Measurements from ENCODE around the gene ARHGEF33. TPM values are rescaled to one million over a fixed set of nuclear protein-coding genes. Genes with fewer than 3 reads are reported as not detected.

ARHGEF33 gene
- total and polyA plus RNA-seq, 2 of the 8 experiments (the other 6 are each of a cell fraction or from before 2014, with no cell fraction given): 0.09 to 0.95 TPM

- Histone ChIP-seq H2BK15ac (ENCODE audit: low read length) (no peak overlapping the region), H2BK120ac (replicated peaks; ENCODE audit: low read depth, low read length) (no peak overlapping the region), H4K20me1 (replicated peaks in 1 of 2; ENCODE audit: control insufficient read depth in 1 of 2, insufficient read depth in 2 of 2, low read length in 2 of 2) (no peaks in the 10 kb centered on the region), H3K23ac (ENCODE audit: insufficient read length) (no peak overlapping the region), H3K14ac (ENCODE audit: insufficient read length) (no peak overlapping the region), H3K4me3 (ENCODE audit: extremely low read depth in 1 of 4, insufficient read depth in 2 of 4, low read depth in 3 of 4, low read length in 4 of 4) (no peak overlapping the region), H3K9me3 (ENCODE audit: insufficient read depth in 2 of 2, low read depth in 1 of 2, low read length in 1 of 2) (no peaks in the 10 kb centered on the region), H3K18ac (ENCODE audit: extremely low read depth, low read length) (no peak overlapping the region), H2AFZ (ENCODE audit: low read length) (no peak overlapping the region), H3K36me3 (ENCODE audit: control insufficient read depth in 2 of 4, insufficient read depth in 4 of 4, low read length in 3 of 4) (no peaks in the 10 kb centered on the region), H4K91ac (replicated peaks; ENCODE audit: insufficient read length, low read length) (no peak overlapping the region), H4K8ac (ENCODE audit: extremely low read depth, insufficient read depth, low read length) (no peak overlapping the region), H2BK12ac (ENCODE audit: low read depth, low read length) (no peak overlapping the region), H3K9ac (replicated peaks in 1 of 4; ENCODE audit: extremely low read depth in 1 of 4, low read depth in 3 of 4, low read length in 3 of 4) (no peak overlapping the region), H3K4me1 (replicated peaks in 1 of 4; ENCODE audit: control insufficient read depth in 3 of 4, insufficient read depth in 4 of 4, low read length in 3 of 4) (no peaks in the 10 kb centered on the region), H3K4ac (replicated peaks; ENCODE audit: insufficient read length, low read depth, low read length) (no peak overlapping the region), H3K79me2 (ENCODE audit: control insufficient read depth in 1 of 2, insufficient read depth in 2 of 2, low read length in 2 of 2) (no peaks in the 10 kb centered on the region), H3K79me1 (ENCODE audit: low read depth, low read length) (no peaks in the 10 kb centered on the region), H2BK20ac (ENCODE audit: low read length) (no peak overlapping the region), H3K27me3 (replicated peaks in 1 of 4; ENCODE audit: control insufficient read depth in 3 of 4, extremely low read depth in 1 of 4, insufficient read depth in 3 of 4, low read length in 3 of 4) (no peaks in the 10 kb centered on the region), H3K23me2 (ENCODE audit: low read depth, low read length) (no peaks in the 10 kb centered on the region; the same call in 1 of the 2 replicates), H3K27ac (ENCODE audit: low read depth, low read length) (no peak overlapping the region), H4K5ac (ENCODE audit: insufficient read length, low read depth, low read length) (no peak overlapping the region), H3K56ac (replicated peaks; ENCODE audit: insufficient read length, low read depth, low read length) (no peak overlapping the region), H3K4me2 (ENCODE audit: insufficient read depth in 1 of 2, low read depth in 2 of 2, low read length in 2 of 2) (no peak overlapping the region), H2AK5ac (ENCODE audit: low read depth, low read length) (no peak overlapping the region), H2BK5ac (ENCODE audit: low read depth, low read length) (no peak overlapping the region)
- ChIA-PET CTCF (ENCODE audit: partially characterized antibody) (no interaction called here), POLR2A (ENCODE audit: partially characterized antibody) (no interaction called here)
- DNase-seq (ENCODE audit: low read depth in 1 of 2, low spot score in 2 of 2): no peak
- no peak for FAIRE-seq
- no peak for TF ChIP-seq JUN (IDR thresholded peaks at IDR 0.05; ENCODE audit: low read depth, low read length)
- no peak for TF ChIP-seq CTBP2 (IDR thresholded peaks at IDR 0.05; ENCODE audit: borderline replicate concordance, insufficient read depth, insufficient read length, low read length)
- no peak for TF ChIP-seq ATF2 (IDR thresholded peaks at IDR 0.05; ENCODE audit: low read length)
- no peak for TF ChIP-seq SP2 (IDR thresholded peaks at IDR 0.05; ENCODE audit: low read length)
- no peak for TF ChIP-seq CBX8 (IDR thresholded peaks at IDR 0.05; ENCODE audit: borderline replicate concordance, low read depth, low read length)
- no peak for TF ChIP-seq YY1 (IDR thresholded peaks at IDR 0.05; ENCODE audit: low read depth, low read length)
- TF ChIP-seq SAP30 (IDR thresholded peaks at IDR 0.05; ENCODE audit: insufficient read depth, insufficient replicate concordance, low read length): no peak
- no peak for TF ChIP-seq SIX5 (IDR thresholded peaks at IDR 0.05; ENCODE audit: low read depth, low read length)
- no peak for TF ChIP-seq FOSL1 (IDR thresholded peaks at IDR 0.05; ENCODE audit: insufficient read depth, low read depth, low read length)
- TF ChIP-seq SP4 (IDR thresholded peaks at IDR 0.05; ENCODE audit: low read length): no peak
- TF ChIP-seq KDM1A (IDR thresholded peaks at IDR 0.05; ENCODE audit: borderline replicate concordance, low read length): no peak
- TF ChIP-seq CTCF (IDR thresholded peaks at IDR 0.05; ENCODE audit: control extremely low read depth in 1 of 3, insufficient read depth in 1 of 3, low read depth in 1 of 3, low read length in 3 of 3): no peak
Measured at GRCh38 chr2:38889045-38889444, 630 bp upstream of the ARHGEF33 start.
